A673 (cell line): ENCODE results near the gene ASIC2. TPM values are rescaled to one million over a fixed set of nuclear protein-coding genes. Genes with fewer than 3 reads are reported as not detected.

ENCODE experiments used
- BruUV-seq: library from RNA; stranded (reverse); fragments of 400-500 nt; replicated peaks from 2 replicates; lab custom pipeline; 2021; lab: Mats Ljungman, UMichigan
- CTCF ChIA-PET: fragments of 300-600 bp; sonication (Branson Sonifier 250); formaldehyde crosslinking; loops from one replicate; lab custom pipeline; 2022; ENCODE audit warnings: antibody characterized with exemption; lab: Charles Lee
- POLR2A ChIA-PET: fragments of 300-600 bp; sonication (Branson Sonifier 250); formaldehyde crosslinking; loops from one replicate; lab custom pipeline; 2022; ENCODE audit warnings: antibody characterized with exemption; ENCODE audit not compliant: low non-redundant PET; lab: Charles Lee
- DNase-seq: peaks from one replicate; pipeline ENCODE4 v3.0.0-alpha.2; 2015; ENCODE audit warnings: low spot score
- H3K27ac ChIP-seq: fragments of 200-600 bp; sonication (generic); 2 replicates; pipeline ENCODE4 v1.5.1; 2016; ENCODE audit warnings: mixed run types, low read depth, mild to moderate bottlenecking, mixed read lengths, antibody characterized with exemption, low read length; ENCODE audit not compliant: poor library complexity, severe bottlenecking
- H3K27me3 ChIP-seq: fragments of 200-600 bp; sonication (generic); replicated peaks from 2 replicates; pipeline ENCODE4 v1.6.1; 2017; ENCODE audit warnings: mixed run types, low read depth, mild to moderate bottlenecking, mixed read lengths, antibody characterized with exemption, low read length; ENCODE audit not compliant: insufficient read depth, poor library complexity
- H3K36me3 ChIP-seq: fragments of 200-600 bp; sonication (generic); 2 replicates; pipeline ENCODE4 v1.6.1; 2016; ENCODE audit warnings: mixed run types, mild to moderate bottlenecking, mixed read lengths, antibody characterized with exemption, low read length; ENCODE audit not compliant: insufficient read depth, poor library complexity, severe bottlenecking
- H3K4me1 ChIP-seq: fragments of 200-600 bp; sonication (generic); 2 replicates; pipeline ENCODE4 v1.6.1; 2017; ENCODE audit warnings: mixed run types, mild to moderate bottlenecking, mixed read lengths, antibody characterized with exemption, low read length; ENCODE audit not compliant: insufficient read depth, poor library complexity, severe bottlenecking
- H3K4me3 ChIP-seq: fragments of 200-600 bp; sonication (generic); 2 replicates; pipeline ENCODE4 v1.5.1; 2016; ENCODE audit warnings: low read depth, mixed run types, mild to moderate bottlenecking, mixed read lengths, low read length; ENCODE audit not compliant: poor library complexity, severe bottlenecking
- H3K9me3 ChIP-seq: fragments of 200-600 bp; sonication (generic); 2 replicates; pipeline ENCODE4 v1.6.1; 2016; ENCODE audit warnings: mixed run types, low read depth, mild to moderate bottlenecking, mixed read lengths, antibody characterized with exemption, low read length; ENCODE audit not compliant: poor library complexity, severe bottlenecking
- CTCF ChIP-seq: fragments of 300-800, 200-600 bp; sonication (generic); conservative IDR thresholded peaks from 2 replicates; pipeline ENCODE4 v1.5.1; 2017; ENCODE audit warnings: low read depth, mild to moderate bottlenecking, antibody characterized with exemption, low read length, moderate library complexity, mixed read lengths
- EZH2 ChIP-seq: fragments of 200-600 bp; sonication (generic); IDR thresholded peaks from 2 replicates; pipeline ENCODE4 v1.6.1; 2017; ENCODE audit warnings: borderline replicate concordance, low read depth, mild to moderate bottlenecking, mixed read lengths, antibody characterized with exemption, low read length; ENCODE audit not compliant: poor library complexity, severe bottlenecking
- intact Hi-C: fragments of 100-400 bp; cut with micrococcal nuclease; formaldehyde crosslinking; loops from one replicate; pipeline ENCODE4 v1.10.0; 2022; ENCODE audit not compliant: unreplicated experiment
- total RNA-seq: library from RNA; stranded (reverse); gene quantifications from 2 replicates; pipeline ENCODE4 v1.2.3, GENCODE V29; 2021

The ASIC2 gene
- total RNA-seq, 1 experiment from 2014 or later = 8.6 TPM

- ChIA-PET CTCF (no interaction called here), POLR2A (no interaction called here)
- H3K27me3 ChIP-seq = no peaks in the 10 kb centered on the region
- intact Hi-C loops = no loop called here
- DNase-seq = no peak
- no peak overlapping the region for H3K4me3 ChIP-seq
- no peak for TF ChIP-seq EZH2
- TF ChIP-seq CTCF = no peak
- no peaks in the 10 kb centered on the region for H3K4me1 ChIP-seq
- no peaks in the 10 kb centered on the region for H3K36me3 ChIP-seq
- BruUV-seq = no TSS peak
- H3K9me3 ChIP-seq = no peaks in the 10 kb centered on the region
- no peak overlapping the region for H3K27ac ChIP-seq
Measured at GRCh38 chr17:33242375-33243124, 50.5 kb downstream of the ASIC2 start.

GRCh38 chr17:33241390-33241789 is 51.7 kb downstream of the ASIC2 start:
- no peaks in the 10 kb centered on the region for H3K36me3 ChIP-seq
- no peak overlapping the region for H3K4me3 ChIP-seq
- ChIA-PET POLR2A (no interaction called here), CTCF (no interaction called here)
- no peak for DNase-seq
- no TSS peak for BruUV-seq
- no peaks in the 10 kb centered on the region for H3K27me3 ChIP-seq
- H3K9me3 ChIP-seq = no peaks in the 10 kb centered on the region
- H3K4me1 ChIP-seq = no peaks in the 10 kb centered on the region
- TF ChIP-seq EZH2 = no peak
- TF ChIP-seq CTCF = no peak
- intact Hi-C loops = no loop called here
- no peak overlapping the region for H3K27ac ChIP-seq

- DNase-seq = no peak
- TF ChIP-seq EZH2 (no peak), CTCF (no peak)
- Histone ChIP-seq H3K4me1 (peaks cover 3% of the 10 kb centered on the region), H3K4me3 (no peak overlapping the region), H3K9me3 (no peaks in the 10 kb centered on the region), H3K27ac (no peak overlapping the region), H3K36me3 (no peaks in the 10 kb centered on the region), H3K27me3 (no peaks in the 10 kb centered on the region)
- ChIA-PET POLR2A (no interaction called here), CTCF (no interaction called here)
- no TSS peak for BruUV-seq
- intact Hi-C loops = no loop called here
Measured at GRCh38 chr17:33240362-33240761, 52.7 kb downstream of the ASIC2 start.
